Activated CD4-positive, alpha-beta T cell treated with anti-CD3 and anti-CD28 coated beads, Interleukin-2, amount 50 U/mL, for 48 hours (primary cell): Measurements from ENCODE around the gene FAM50B.
A peak's percentile ranks its signal among the peaks of the same experiment; 100 is the strongest.

Experiments used
- DNase-seq, 2 experiments: peaks; one replicate each; pipeline ENCODE4 v3.0.0-alpha.2; 2020

Gene FAM50B

GRCh38 chr6:3848925-3849605, at the start of gene FAM50B:
Gene FAM50B (plus strand): TSS chr6:3849373. CDS start chr6:3849812, 439 bp downstream.
- peak; percentile 92 to 93 for DNase-seq

GRCh38 chr6:3799719-3800118, 49.5 kb upstream of the FAM50B start:
- DNase-seq: no peak

- no peak for DNase-seq
Measured at GRCh38 chr6:3800850-3801591, 48.2 kb upstream of the FAM50B start.

- peak in 1 of 2 experiments; percentile 8 for DNase-seq
Measured at GRCh38 chr6:3801960-3802359, 47.2 kb upstream of the FAM50B start.

- no peak for DNase-seq
Measured at GRCh38 chr6:3803627-3804468, 45.3 kb upstream of the FAM50B start.

GRCh38 chr6:3804964-3805363, 44.2 kb upstream of the FAM50B start:
- DNase-seq: no peak

- no peak for DNase-seq
Measured at GRCh38 chr6:3805448-3806123, 43.6 kb upstream of the FAM50B start.

GRCh38 chr6:3806169-3806922, 42.8 kb upstream of the FAM50B start:
- DNase-seq: no peak

- DNase-seq: no peak
Measured at GRCh38 chr6:3808199-3808598, 41.0 kb upstream of the FAM50B start.

GRCh38 chr6:3808759-3809514, 40.2 kb upstream of the FAM50B start:
- no peak for DNase-seq

- no peak for DNase-seq
Measured at GRCh38 chr6:3809515-3809891, 39.7 kb upstream of the FAM50B start.

- no peak for DNase-seq
Measured at GRCh38 chr6:3809982-3810381, 39.2 kb upstream of the FAM50B start.

- no peak for DNase-seq
Measured at GRCh38 chr6:3811191-3811590, 38.0 kb upstream of the FAM50B start.

- no peak for DNase-seq
Measured at GRCh38 chr6:3812596-3812995, 36.6 kb upstream of the FAM50B start.

- DNase-seq: peak; percentile 1 to 8
Measured at GRCh38 chr6:3813150-3813780, 35.9 kb upstream of the FAM50B start.

- no peak for DNase-seq
Measured at GRCh38 chr6:3813918-3814317, 35.3 kb upstream of the FAM50B start.

GRCh38 chr6:3814539-3814938, 34.6 kb upstream of the FAM50B start:
- no peak for DNase-seq

GRCh38 chr6:3816251-3816650, 32.9 kb upstream of the FAM50B start:
- no peak for DNase-seq

GRCh38 chr6:3819161-3820110, 29.7 kb upstream of the FAM50B start:
- no peak for DNase-seq

- DNase-seq: no peak
Measured at GRCh38 chr6:3820563-3820962, 28.6 kb upstream of the FAM50B start.
